ENCODE data around the gene PRPH.
"Not testable (repeated sequence)": the region's sequence is repeated elsewhere in the genome, so short reads cannot be mapped to it uniquely, and the experiment has no call there.

PRPH gene

GRCh38 chr12:49301760-49302159, 6.8 kb downstream of the PRPH start:
- no peak for DNase-seq (ENCODE audit: low read depth in 2 of 2)

- DNase-seq (ENCODE audit: low read depth in 2 of 2) = no peak
Measured at GRCh38 chr12:49304161-49304560, 9.2 kb downstream of the PRPH start.

GRCh38 chr12:49305762-49306510, 11.0 kb downstream of the PRPH start:
- no peak for DNase-seq (ENCODE audit: low read depth in 2 of 2)

GRCh38 chr12:49309386-49309785, 14.4 kb downstream of the PRPH start:
- no peak for DNase-seq (ENCODE audit: low read depth in 2 of 2)

- DNase-seq (ENCODE audit: low read depth in 2 of 2) = not testable (repeated sequence)
Measured at GRCh38 chr12:49310451-49311000, 15.6 kb downstream of the PRPH start.

GRCh38 chr12:49314811-49315210, 19.9 kb downstream of the PRPH start:
- DNase-seq (ENCODE audit: low read depth in 2 of 2) = no peak

GRCh38 chr12:49317118-49317517, 22.2 kb downstream of the PRPH start:
- DNase-seq (ENCODE audit: low read depth in 2 of 2) = not testable (repeated sequence)

- DNase-seq (ENCODE audit: low read depth in 2 of 2) = not testable (repeated sequence)
Measured at GRCh38 chr12:49320411-49321103, 25.6 kb downstream of the PRPH start.

- no peak for DNase-seq (ENCODE audit: low read depth in 2 of 2)
Measured at GRCh38 chr12:49322367-49322707, 27.4 kb downstream of the PRPH start.

- DNase-seq (ENCODE audit: low read depth in 2 of 2) = peak; percentile 89 to 95
Measured at GRCh38 chr12:49322708-49323523, 28.0 kb downstream of the PRPH start, which contains the start of gene TROAP. TSS of gene TROAP (plus strand) at chr12:49323255. CDS start at chr12:49323609, 354 bp downstream.

GRCh38 chr12:49323524-49324097, 28.7 kb downstream of the PRPH start:
- no peak for DNase-seq (ENCODE audit: low read depth in 2 of 2)

- no peak for DNase-seq (ENCODE audit: low read depth in 2 of 2)
Measured at GRCh38 chr12:49325606-49326005, 30.7 kb downstream of the PRPH start.

GRCh38 chr12:49327368-49327767, 32.4 kb downstream of the PRPH start:
- DNase-seq (ENCODE audit: low read depth in 2 of 2) = no peak

GRCh38 chr12:49327887-49328286, 32.9 kb downstream of the PRPH start:
- no peak for DNase-seq (ENCODE audit: low read depth in 2 of 2)

- no peak for DNase-seq (ENCODE audit: low read depth in 2 of 2)
Measured at GRCh38 chr12:49328816-49329215, 33.9 kb downstream of the PRPH start.

- no peak for DNase-seq (ENCODE audit: low read depth in 2 of 2)
Measured at GRCh38 chr12:49330032-49330619, 35.2 kb downstream of the PRPH start.

- DNase-seq (ENCODE audit: low read depth in 2 of 2) = no peak
Measured at GRCh38 chr12:49330631-49331379, 35.9 kb downstream of the PRPH start.

GRCh38 chr12:49331380-49332222, 36.7 kb downstream of the PRPH start:
- no peak for DNase-seq (ENCODE audit: low read depth in 2 of 2)

- DNase-seq (ENCODE audit: low read depth in 2 of 2) = no peak
Measured at GRCh38 chr12:49332441-49332861, 37.5 kb downstream of the PRPH start.

Measured in stimulated activated CD8-positive, alpha-beta memory T cell treated with anti-CD3 and anti-CD28 coated beads, Interleukin-15, amount 100 ng/mL, for 4 hours (primary cell).